SK-N-SH treated with all-trans-retinoic acid at 6 μM for 48 hours (cell line): ENCODE measurements around the gene DDI1.

Experiments used
- ATAC-seq: fragments of 200-7000 bp; cut with Tn5 transposase; 3 replicates; pipeline ENCODE4 v1.9.1; 2020; ENCODE audit warnings: mild to moderate bottlenecking, moderate library complexity
- ARNTL ChIP-seq: fragments of 450-650 bp; formaldehyde crosslinking; IDR thresholded peaks from 2 replicates; pipeline ENCODE4 v1.5.0; 2020; ENCODE audit warnings: low read depth, mild to moderate bottlenecking, moderate library complexity, borderline replicate concordance
- CSDC2 ChIP-seq: fragments of 250-450 bp; sonication (Bioruptor Pico); IDR thresholded peaks from 2 replicates; pipeline ENCODE4 v1.5.0; 2020; ENCODE audit warnings: mild to moderate bottlenecking, moderate library complexity
- CSRNP3 ChIP-seq: fragments of 250-450 bp; sonication (Bioruptor Pico); IDR thresholded peaks from 2 replicates; pipeline ENCODE4 v1.5.1; 2021; ENCODE audit warnings: mild to moderate bottlenecking, moderate library complexity
- ESRRG ChIP-seq: fragments of 250-450 bp; sonication (Bioruptor Pico); IDR thresholded peaks from 2 replicates; pipeline ENCODE4 v1.6.1; 2021; ENCODE audit warnings: mild to moderate bottlenecking
- GLIS3 ChIP-seq: fragments of 250-450 bp; sonication (Bioruptor Pico); IDR thresholded peaks from 2 replicates; pipeline ENCODE4 v1.5.0; 2020; ENCODE audit warnings: mild to moderate bottlenecking, moderate library complexity
- ISL1 ChIP-seq: fragments of 250-450 bp; sonication (Bioruptor Pico); IDR thresholded peaks from 2 replicates; pipeline ENCODE4 v2.1.2; 2022; ENCODE audit warnings: mild to moderate bottlenecking, moderate library complexity
- OSR1 ChIP-seq: fragments of 250-450 bp; sonication (Bioruptor Pico); IDR thresholded peaks from 2 replicates; pipeline ENCODE4 v1.8.0; 2022; ENCODE audit warnings: moderate library complexity, mild to moderate bottlenecking, inconsistent platforms
- POU6F1 ChIP-seq: fragments of 250-450 bp; sonication (Bioruptor Pico); IDR thresholded peaks from 2 replicates; pipeline ENCODE4 v1.8.0; 2021; ENCODE audit warnings: low read depth, mild to moderate bottlenecking, moderate library complexity, borderline replicate concordance
- PPARA ChIP-seq: fragments of 250-450 bp; sonication (Bioruptor Pico); IDR thresholded peaks from 2 replicates; pipeline ENCODE4 v1.5.0; 2020; ENCODE audit warnings: mild to moderate bottlenecking, borderline replicate concordance
- RARB ChIP-seq: fragments of 250-450 bp; sonication (Bioruptor Pico); IDR thresholded peaks from 2 replicates; pipeline ENCODE4 v1.8.0; 2021; ENCODE audit warnings: mild to moderate bottlenecking, moderate library complexity
- SNAI2 ChIP-seq: fragments of 250-450 bp; sonication (Bioruptor Pico); IDR thresholded peaks from 2 replicates; pipeline ENCODE4 v1.5.0; 2020; ENCODE audit warnings: mild to moderate bottlenecking, moderate library complexity
- TOX ChIP-seq: fragments of 250-450 bp; sonication (Bioruptor Pico); IDR thresholded peaks from 2 replicates; pipeline ENCODE4 v1.8.0; 2021; ENCODE audit warnings: mild to moderate bottlenecking, moderate library complexity, borderline replicate concordance
- ZC3H10 ChIP-seq: fragments of 250-450 bp; sonication (Bioruptor Pico); IDR thresholded peaks from 2 replicates; pipeline ENCODE4 v1.5.1; 2021; ENCODE audit warnings: mild to moderate bottlenecking, moderate library complexity
- ZFP3 ChIP-seq: fragments of 250-450 bp; sonication (Bioruptor Pico); IDR thresholded peaks from 2 replicates; pipeline ENCODE4 v1.5.0; 2020; ENCODE audit warnings: mild to moderate bottlenecking, moderate library complexity
- ZFP30 ChIP-seq: fragments of 450-650 bp; formaldehyde crosslinking; IDR thresholded peaks from 2 replicates; pipeline ENCODE4 v1.5.0; 2022; ENCODE audit warnings: mild to moderate bottlenecking, moderate library complexity
- ZNF565 ChIP-seq: fragments of 450-650 bp; formaldehyde crosslinking; conservative IDR thresholded peaks from 2 replicates; pipeline ENCODE4 v1.5.0; 2020; ENCODE audit warnings: low read depth, mild to moderate bottlenecking, moderate library complexity
- ZNF70 ChIP-seq: fragments of 450-650 bp; formaldehyde crosslinking; IDR thresholded peaks from 2 replicates; pipeline ENCODE4 v1.5.0; 2020; ENCODE audit warnings: mild to moderate bottlenecking, moderate library complexity
- ZNF8 ChIP-seq: fragments of 450-650 bp; formaldehyde crosslinking; IDR thresholded peaks from 2 replicates; pipeline ENCODE4 v1.5.0; 2020; ENCODE audit warnings: mild to moderate bottlenecking, moderate library complexity
- TF ChIP-seq, protein P1 (sequence below): fragments of 250-450 bp; sonication (Bioruptor Pico); IDR thresholded peaks from 2 replicates; pipeline ENCODE4 v1.5.1; 2020; ENCODE audit warnings: low read depth, mild to moderate bottlenecking, moderate library complexity
- TF ChIP-seq, protein P2 (sequence below): fragments of 250-450 bp; sonication (Bioruptor Pico); IDR thresholded peaks from 2 replicates; pipeline ENCODE4 v1.8.0; 2020; ENCODE audit warnings: mild to moderate bottlenecking, moderate library complexity, borderline replicate concordance
- TF ChIP-seq, protein P3 (sequence below): fragments of 250-450 bp; sonication (Bioruptor Pico); IDR thresholded peaks from 2 replicates; pipeline ENCODE4 v1.5.0; 2020; ENCODE audit warnings: mild to moderate bottlenecking, moderate library complexity

The DDI1 gene

DNA sequence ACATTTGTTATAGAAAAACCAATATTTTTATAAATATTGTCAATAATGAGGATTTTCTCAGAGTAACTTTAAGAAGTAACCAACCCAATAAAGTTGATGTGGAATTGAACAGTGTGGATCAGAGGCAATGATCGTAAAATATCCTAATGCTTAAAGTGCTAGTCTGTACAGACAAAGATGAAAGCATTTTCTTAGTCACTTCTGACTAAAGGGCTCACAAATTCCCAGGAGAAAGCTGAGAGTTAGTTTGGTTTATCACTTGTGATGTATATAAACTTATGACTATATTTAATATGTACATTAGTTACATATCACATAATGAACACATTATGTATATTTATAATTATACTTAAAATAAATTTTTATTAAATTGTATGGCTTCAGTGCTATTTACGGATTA, 25.4 kb upstream of the DDI1 start:
- TF ChIP-seq, protein P1, sequence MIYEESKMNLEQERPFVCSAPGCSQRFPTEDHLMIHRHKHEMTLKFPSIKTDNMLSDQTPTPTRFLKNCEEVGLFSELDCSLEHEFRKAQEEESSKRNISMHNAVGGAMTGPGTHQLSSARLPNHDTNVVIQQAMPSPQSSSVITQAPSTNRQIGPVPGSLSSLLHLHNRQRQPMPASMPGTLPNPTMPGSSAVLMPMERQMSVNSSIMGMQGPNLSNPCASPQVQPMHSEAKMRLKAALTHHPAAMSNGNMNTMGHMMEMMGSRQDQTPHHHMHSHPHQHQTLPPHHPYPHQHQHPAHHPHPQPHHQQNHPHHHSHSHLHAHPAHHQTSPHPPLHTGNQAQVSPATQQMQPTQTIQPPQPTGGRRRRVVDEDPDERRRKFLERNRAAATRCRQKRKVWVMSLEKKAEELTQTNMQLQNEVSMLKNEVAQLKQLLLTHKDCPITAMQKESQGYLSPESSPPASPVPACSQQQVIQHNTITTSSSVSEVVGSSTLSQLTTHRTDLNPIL (CRISPR knock-in tag) = no peak
- TF ChIP-seq PPARA (CRISPR knock-in tag) (no peak), POU6F1 (CRISPR knock-in tag) (no peak), OSR1 (no peak), CSRNP3 (CRISPR knock-in tag) (no peak), ARNTL (CRISPR knock-in tag) (no peak), RARB (no peak), GLIS3 (CRISPR knock-in tag) (no peak), ZFP30 (CRISPR knock-in tag) (no peak), ISL1 (CRISPR knock-in tag) (no peak)
- no peak for ATAC-seq

- TF ChIP-seq ZNF565 (CRISPR knock-in tag) (no peak), SNAI2 (no peak), CSDC2 (CRISPR knock-in tag) (no peak), ZFP30 (CRISPR knock-in tag) (no peak), GLIS3 (CRISPR knock-in tag) (no peak), ZC3H10 (CRISPR knock-in tag) (no peak), RARB (no peak), TOX (CRISPR knock-in tag) (no peak), ZFP3 (CRISPR knock-in tag) (no peak), ISL1 (CRISPR knock-in tag) (no peak), ARNTL (CRISPR knock-in tag) (no peak), PPARA (CRISPR knock-in tag) (no peak), OSR1 (no peak), ZNF8 (CRISPR knock-in tag) (no peak)
- TF ChIP-seq, protein P1 (CRISPR knock-in tag) = no peak
- TF ChIP-seq, protein P2, sequence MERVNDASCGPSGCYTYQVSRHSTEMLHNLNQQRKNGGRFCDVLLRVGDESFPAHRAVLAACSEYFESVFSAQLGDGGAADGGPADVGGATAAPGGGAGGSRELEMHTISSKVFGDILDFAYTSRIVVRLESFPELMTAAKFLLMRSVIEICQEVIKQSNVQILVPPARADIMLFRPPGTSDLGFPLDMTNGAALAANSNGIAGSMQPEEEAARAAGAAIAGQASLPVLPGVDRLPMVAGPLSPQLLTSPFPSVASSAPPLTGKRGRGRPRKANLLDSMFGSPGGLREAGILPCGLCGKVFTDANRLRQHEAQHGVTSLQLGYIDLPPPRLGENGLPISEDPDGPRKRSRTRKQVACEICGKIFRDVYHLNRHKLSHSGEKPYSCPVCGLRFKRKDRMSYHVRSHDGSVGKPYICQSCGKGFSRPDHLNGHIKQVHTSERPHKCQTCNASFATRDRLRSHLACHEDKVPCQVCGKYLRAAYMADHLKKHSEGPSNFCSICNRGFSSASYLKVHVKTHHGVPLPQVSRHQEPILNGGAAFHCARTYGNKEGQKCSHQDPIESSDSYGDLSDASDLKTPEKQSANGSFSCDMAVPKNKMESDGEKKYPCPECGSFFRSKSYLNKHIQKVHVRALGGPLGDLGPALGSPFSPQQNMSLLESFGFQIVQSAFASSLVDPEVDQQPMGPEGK (CRISPR knock-in tag) = no peak
- TF ChIP-seq, all 23 proteins: peak for 0
- ATAC-seq = no peak
Measured at GRCh38 chr11:104015649-104016415, 20.6 kb upstream of the DDI1 start.

DNA sequence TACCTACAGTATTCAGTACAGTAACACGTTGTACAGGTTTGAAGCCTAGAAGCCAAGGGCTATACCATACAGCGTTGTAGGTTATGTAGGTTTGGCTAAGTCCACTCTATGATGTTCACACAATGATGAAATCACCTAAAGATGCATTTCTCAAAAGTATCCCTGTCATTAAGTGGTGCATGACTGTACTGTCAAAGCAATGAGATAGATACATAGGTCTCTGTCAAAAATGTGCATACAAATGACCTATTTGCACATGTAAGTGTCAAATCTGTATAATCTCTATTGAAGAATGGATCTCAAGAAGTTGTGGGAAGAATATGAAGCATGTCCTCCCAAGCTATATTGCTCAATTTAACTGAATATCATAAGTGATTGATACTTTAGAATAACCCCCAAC, 11.9 kb upstream of the DDI1 start:
- TF ChIP-seq ARNTL (CRISPR knock-in tag) (no peak), CSDC2 (CRISPR knock-in tag) (no peak), OSR1 (no peak), CSRNP3 (CRISPR knock-in tag) (no peak), RARB (no peak), ISL1 (CRISPR knock-in tag) (no peak), TOX (CRISPR knock-in tag) (no peak), ZNF70 (no peak), ESRRG (CRISPR knock-in tag) (no peak), GLIS3 (CRISPR knock-in tag) (no peak)
- TF ChIP-seq, protein P1 (CRISPR knock-in tag) = no peak
- TF ChIP-seq, protein P3, sequence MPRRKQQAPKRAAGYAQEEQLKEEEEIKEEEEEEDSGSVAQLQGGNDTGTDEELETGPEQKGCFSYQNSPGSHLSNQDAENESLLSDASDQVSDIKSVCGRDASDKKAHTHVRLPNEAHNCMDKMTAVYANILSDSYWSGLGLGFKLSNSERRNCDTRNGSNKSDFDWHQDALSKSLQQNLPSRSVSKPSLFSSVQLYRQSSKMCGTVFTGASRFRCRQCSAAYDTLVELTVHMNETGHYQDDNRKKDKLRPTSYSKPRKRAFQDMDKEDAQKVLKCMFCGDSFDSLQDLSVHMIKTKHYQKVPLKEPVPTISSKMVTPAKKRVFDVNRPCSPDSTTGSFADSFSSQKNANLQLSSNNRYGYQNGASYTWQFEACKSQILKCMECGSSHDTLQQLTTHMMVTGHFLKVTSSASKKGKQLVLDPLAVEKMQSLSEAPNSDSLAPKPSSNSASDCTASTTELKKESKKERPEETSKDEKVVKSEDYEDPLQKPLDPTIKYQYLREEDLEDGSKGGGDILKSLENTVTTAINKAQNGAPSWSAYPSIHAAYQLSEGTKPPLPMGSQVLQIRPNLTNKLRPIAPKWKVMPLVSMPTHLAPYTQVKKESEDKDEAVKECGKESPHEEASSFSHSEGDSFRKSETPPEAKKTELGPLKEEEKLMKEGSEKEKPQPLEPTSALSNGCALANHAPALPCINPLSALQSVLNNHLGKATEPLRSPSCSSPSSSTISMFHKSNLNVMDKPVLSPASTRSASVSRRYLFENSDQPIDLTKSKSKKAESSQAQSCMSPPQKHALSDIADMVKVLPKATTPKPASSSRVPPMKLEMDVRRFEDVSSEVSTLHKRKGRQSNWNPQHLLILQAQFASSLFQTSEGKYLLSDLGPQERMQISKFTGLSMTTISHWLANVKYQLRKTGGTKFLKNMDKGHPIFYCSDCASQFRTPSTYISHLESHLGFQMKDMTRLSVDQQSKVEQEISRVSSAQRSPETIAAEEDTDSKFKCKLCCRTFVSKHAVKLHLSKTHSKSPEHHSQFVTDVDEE = no peak
- ATAC-seq = no peak
